HG03066 (cell line): ENCODE measurements around the gene TMEM212.

Source experiments
- ATAC-seq: cut with Tn5 transposase; IDR thresholded peaks from one replicate; pipeline ENCODE4 v1.9.1; 2021; ENCODE audit warnings: low read depth; ENCODE audit not compliant: unreplicated experiment

The TMEM212 gene

GRCh38 chr3:171832989-171833388 is 10.2 kb upstream of the TMEM212 start:
- ATAC-seq: no peak

GRCh38 chr3:171833789-171834460 is 9.2 kb upstream of the TMEM212 start:
- no peak for ATAC-seq

GRCh38 chr3:171834461-171834801 is 8.7 kb upstream of the TMEM212 start:
- no peak for ATAC-seq

GRCh38 chr3:171835116-171835515 is 8.0 kb upstream of the TMEM212 start:
- ATAC-seq: no peak

- no peak for ATAC-seq
These were observed 7.5 kb upstream of the TMEM212 start for GRCh38 chr3:171835613-171836012.

GRCh38 chr3:171836855-171837254 is 6.3 kb upstream of the TMEM212 start:
- ATAC-seq: no peak

DNA sequence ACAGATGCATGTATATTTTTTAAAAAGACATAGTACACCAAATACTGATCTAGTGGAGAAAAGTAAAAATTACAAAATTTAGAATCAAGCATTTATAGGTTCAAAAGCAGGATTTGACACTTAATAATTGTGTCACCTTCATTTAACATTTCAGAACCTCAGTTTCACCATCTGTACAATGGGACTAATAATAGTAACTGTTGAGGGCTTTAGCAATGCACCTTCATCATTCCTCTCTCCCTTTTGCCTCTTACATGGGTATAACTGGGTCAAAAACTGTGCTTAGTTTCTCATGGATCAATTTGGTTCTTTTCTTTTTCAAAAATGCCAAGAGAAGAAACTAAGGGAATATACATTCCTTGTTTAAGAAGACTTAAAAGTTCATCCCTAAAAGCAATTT is 5.5 kb upstream of the TMEM212 start:
- no peak for ATAC-seq

GRCh38 chr3:171838218-171838720 is 4.9 kb upstream of the TMEM212 start:
- no peak for ATAC-seq

- no peak for ATAC-seq
These were observed 3.9 kb upstream of the TMEM212 start for GRCh38 chr3:171839270-171839669.

DNA sequence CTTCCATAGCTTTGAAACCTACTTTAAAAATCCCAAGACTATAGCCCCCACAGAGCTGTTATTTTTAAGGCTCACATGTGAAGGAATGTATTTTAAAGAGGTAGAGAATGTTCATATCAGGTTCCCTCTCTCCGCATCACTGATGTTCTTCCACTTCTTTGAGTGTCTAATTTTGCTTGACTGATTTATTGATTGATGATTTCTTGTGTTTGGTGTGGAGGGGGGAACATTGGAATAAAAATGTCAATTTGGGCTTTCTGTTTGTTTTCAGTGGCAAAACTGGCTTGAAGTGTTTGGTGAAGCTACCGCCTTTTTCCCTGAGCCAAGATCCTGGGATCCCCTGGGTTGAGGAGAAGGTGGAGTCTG is 2.7 kb upstream of the TMEM212 start:
- no peak for ATAC-seq

DNA sequence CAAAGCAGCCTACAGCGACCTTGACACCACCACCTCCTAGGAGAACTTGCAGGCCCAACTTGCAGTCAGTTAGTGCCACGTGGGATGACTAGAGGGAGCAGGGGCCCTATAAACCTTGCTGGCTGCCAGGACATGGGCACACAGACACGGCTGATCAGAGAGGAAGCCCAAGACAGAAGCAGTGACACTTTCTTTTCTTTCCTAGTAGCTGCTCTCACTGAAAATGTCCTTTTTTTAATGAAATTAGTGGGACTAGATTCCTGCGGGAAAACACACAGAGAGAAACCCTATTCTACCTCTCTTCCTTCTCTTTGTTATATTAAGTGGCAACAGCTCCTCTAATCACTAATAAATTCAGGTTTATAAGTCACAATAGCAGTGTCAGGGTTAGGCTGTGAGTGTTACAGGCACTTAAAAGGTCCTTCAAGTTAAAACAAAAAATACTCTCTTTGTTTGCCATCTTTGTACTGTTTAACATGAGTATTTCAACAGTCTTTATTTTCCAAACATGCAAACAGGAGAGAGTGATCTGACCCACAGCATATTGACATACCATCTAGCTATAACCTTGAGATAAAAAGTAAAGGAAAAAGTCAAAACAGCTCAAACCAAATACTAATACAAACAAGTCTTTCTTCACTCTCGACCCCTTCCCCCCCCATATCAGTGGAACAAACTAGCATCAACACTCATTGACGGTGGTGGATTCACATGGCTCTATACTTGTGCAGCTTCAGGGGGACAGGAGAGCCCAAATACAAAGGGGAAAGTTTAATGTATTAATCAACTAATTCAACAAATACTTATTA is 2.1 kb upstream of the TMEM212 start:
- ATAC-seq: no peak

DNA sequence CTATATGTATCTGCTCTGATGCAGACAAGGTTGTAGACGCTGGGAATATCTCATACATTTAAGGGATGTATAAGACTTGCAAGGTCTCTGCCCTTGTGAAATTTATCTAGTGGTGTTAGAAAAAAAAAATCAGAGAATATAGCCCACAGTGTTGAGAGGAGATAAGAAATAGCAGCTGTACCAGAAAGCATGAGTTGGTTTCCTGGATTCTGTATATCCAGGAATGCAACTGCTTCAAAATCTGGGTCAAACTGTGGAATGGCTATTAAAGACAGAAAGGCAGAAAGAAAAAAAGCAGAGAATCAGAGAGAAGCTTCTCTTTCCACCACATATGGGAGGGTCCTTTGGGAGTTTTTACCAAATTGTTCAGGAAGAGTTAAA is 1.5 kb upstream of the TMEM212 start:
- no peak for ATAC-seq

DNA sequence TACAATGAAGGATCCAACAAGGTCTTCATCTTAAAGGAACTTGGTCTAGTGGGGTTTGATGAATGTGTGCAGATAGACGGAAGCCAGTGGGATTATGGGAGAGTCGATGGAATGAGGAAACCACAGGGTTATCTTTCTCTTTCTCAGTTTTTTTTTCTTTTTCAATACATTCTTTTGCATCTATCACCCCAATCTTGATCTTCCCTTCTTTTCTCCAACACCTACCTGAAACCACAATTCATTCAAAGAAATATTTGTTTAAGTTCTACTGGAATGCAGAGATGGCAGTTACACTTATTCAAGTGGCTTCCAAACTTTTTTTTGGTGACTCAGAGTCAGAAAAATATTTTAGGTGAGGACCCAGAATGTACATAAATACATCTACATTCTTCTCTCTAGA is 1.7 kb downstream of the TMEM212 start:
- ATAC-seq: no peak

GRCh38 chr3:171845481-171846284 is 2.5 kb downstream of the TMEM212 start:
- no peak for ATAC-seq

GRCh38 chr3:171846597-171846996 is 3.4 kb downstream of the TMEM212 start:
- ATAC-seq: peak; percentile 95

DNA sequence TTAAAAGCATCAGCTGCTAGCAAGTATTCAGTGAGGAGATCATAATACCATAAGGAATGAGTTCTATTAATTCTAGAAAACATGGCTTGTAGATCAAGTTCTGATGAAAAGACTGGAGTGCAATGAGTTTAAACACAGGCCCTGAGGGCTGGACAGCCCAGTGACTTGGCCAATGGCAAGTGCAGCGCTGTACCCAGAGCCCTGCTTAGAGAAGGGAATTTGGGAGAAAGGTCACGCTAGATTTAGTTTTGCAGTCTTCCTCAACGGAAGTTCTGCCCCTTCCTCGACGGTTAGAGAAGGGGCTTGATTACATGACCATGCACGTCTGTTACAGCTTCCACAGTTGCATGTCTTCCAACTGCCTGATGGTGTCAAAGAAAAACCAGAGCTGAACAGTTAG is 4.0 kb downstream of the TMEM212 start:
- no peak for ATAC-seq

GRCh38 chr3:171847595-171848259 is 4.6 kb downstream of the TMEM212 start:
- no peak for ATAC-seq

- ATAC-seq: no peak
These were observed 6.6 kb downstream of the TMEM212 start for GRCh38 chr3:171849617-171850319.

- no peak for ATAC-seq
These were observed 7.3 kb downstream of the TMEM212 start for GRCh38 chr3:171850320-171850959.
